ENCODE measurements around the gene CA9. TPM values are rescaled to one million over a fixed set of nuclear protein-coding genes. Genes with fewer than 3 reads are reported as not detected.

The CA9 gene
- total RNA-seq, 1 experiment from 2014 or later: 8.5 TPM

DNA sequence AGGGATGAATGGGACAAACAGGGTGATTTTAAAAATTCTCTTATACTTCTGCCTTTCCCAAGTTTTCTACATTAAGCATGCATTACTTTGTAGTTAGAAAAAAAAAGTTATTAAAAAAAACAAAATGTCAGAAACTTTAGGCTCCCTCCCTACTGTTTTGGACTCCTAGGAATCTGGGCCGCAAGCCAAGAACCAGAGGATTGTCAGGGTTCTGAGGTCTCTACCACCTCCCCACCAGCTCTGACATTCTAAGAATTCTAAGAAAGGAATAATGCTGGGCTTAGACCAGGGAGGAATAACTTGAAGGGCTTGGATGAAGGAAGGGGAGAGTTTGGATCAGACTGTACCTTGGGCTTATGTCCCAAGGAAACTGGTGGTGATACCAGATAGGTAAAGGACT is 7.7 kb upstream of the CA9 start:
- H3K4me1 ChIP-seq (ENCODE audit: control insufficient read depth in 1 of 2, insufficient read depth in 2 of 2, low read length in 2 of 2): peaks cover 27 to 60% of the 10 kb centered on the region in 2 experiments; a peak in 3 of 4 replicates

More for the DNA sequence above, 7.7 kb upstream of the CA9 start:
- peak overlapping the region; percentile 87; the same call in 1 of the 2 replicates for H3K4me2 ChIP-seq (ENCODE audit: low read length)
- ATAC-seq (no peak), DNase-seq (ENCODE audit: low read depth, low spot score) (no peak)
- H3K79me2 ChIP-seq (ENCODE audit: insufficient read depth, low read length): peaks cover 28% of the 10 kb centered on the region; the same call in 1 of the 2 replicates
- no peak overlapping the region for H3K27ac ChIP-seq (ENCODE audit: low read depth, low read length)
- H2AFZ ChIP-seq (ENCODE audit: low read depth, low read length, poor library complexity, severe bottlenecking): no peak overlapping the region
- ChIA-PET CTCF (interaction anchor here (1.8 kb wide), 1 partner anchor 31 kb away, joined by 11 read pairs; no protein-coding TSS in a partner anchor), RAD21 (ENCODE audit: low non-redundant PET in 1 of 2, low total read pairs in 2 of 2, uncharacterized antibody in 2 of 2, unreplicated experiment in 2 of 2) (no interaction called here), POLR2A (interaction anchor here (3.0 kb wide), 1 partner anchor 23 kb away, joined by 16 read pairs; the partner anchor contains the start of gene TPM2)
- TF ChIP-seq EZH2 (IDR thresholded peaks at IDR 0.05) (no peak), JUND (IDR thresholded peaks at IDR 0.05) (no peak), CEBPB (IDR thresholded peaks at IDR 0.05; ENCODE audit: low read depth) (no peak), SRF (IDR thresholded peaks at IDR 0.05; ENCODE audit: low read depth) (no peak), SIN3A (IDR thresholded peaks at IDR 0.05; ENCODE audit: low read depth) (no peak), ZFX (IDR thresholded peaks at IDR 0.05) (no peak), YY1 (IDR thresholded peaks at IDR 0.05; ENCODE audit: extremely low read depth, insufficient replicate concordance, low read depth, low read length) (no peak)
- TF ChIP-seq, protein P1, sequence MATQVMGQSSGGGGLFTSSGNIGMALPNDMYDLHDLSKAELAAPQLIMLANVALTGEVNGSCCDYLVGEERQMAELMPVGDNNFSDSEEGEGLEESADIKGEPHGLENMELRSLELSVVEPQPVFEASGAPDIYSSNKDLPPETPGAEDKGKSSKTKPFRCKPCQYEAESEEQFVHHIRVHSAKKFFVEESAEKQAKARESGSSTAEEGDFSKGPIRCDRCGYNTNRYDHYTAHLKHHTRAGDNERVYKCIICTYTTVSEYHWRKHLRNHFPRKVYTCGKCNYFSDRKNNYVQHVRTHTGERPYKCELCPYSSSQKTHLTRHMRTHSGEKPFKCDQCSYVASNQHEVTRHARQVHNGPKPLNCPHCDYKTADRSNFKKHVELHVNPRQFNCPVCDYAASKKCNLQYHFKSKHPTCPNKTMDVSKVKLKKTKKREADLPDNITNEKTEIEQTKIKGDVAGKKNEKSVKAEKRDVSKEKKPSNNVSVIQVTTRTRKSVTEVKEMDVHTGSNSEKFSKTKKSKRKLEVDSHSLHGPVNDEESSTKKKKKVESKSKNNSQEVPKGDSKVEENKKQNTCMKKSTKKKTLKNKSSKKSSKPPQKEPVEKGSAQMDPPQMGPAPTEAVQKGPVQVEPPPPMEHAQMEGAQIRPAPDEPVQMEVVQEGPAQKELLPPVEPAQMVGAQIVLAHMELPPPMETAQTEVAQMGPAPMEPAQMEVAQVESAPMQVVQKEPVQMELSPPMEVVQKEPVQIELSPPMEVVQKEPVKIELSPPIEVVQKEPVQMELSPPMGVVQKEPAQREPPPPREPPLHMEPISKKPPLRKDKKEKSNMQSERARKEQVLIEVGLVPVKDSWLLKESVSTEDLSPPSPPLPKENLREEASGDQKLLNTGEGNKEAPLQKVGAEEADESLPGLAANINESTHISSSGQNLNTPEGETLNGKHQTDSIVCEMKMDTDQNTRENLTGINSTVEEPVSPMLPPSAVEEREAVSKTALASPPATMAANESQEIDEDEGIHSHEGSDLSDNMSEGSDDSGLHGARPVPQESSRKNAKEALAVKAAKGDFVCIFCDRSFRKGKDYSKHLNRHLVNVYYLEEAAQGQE (IDR thresholded peaks at IDR 0.05; ENCODE audit: low read depth): no peak
- TF ChIP-seq, protein P2, sequence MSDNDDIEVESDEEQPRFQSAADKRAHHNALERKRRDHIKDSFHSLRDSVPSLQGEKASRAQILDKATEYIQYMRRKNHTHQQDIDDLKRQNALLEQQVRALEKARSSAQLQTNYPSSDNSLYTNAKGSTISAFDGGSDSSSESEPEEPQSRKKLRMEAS (IDR thresholded peaks at IDR 0.05): no peak
- H3K9me3 ChIP-seq (ENCODE audit: control insufficient read depth in 1 of 2, insufficient read depth in 1 of 2, low read depth in 1 of 2, low read length in 2 of 2): no peaks in the 10 kb centered on the region
- H3K9ac ChIP-seq (ENCODE audit: low read length): no peak overlapping the region
- H3K36me3 ChIP-seq (ENCODE audit: control insufficient read depth in 1 of 2, insufficient read depth in 2 of 2, low read length in 2 of 2): peaks cover 5 to 17% of the 10 kb centered on the region in 2 experiments; a peak in 3 of 4 replicates
- no peaks in the 10 kb centered on the region for H3K9me2 ChIP-seq (ENCODE audit: insufficient read depth)
- BruUV-seq (replicated peaks): no TSS peak
- H3K4me3 ChIP-seq (replicated peaks in 1 of 2; ENCODE audit: low read depth in 1 of 2, low read length in 2 of 2): no peak overlapping the region
- no peaks in the 10 kb centered on the region for H4K20me1 ChIP-seq (ENCODE audit: insufficient read depth)
- intact Hi-C loops (cut with micrococcal nuclease): no loop called here
- H3K27me3 ChIP-seq (ENCODE audit: insufficient read depth, low read length): no peaks in the 10 kb centered on the region

All from HCT116 (cell line).